Adipose tissue (tissue), 3 donors: ENCODE data around the gene CHRNB1. TPM values are rescaled to one million over a fixed set of nuclear protein-coding genes. Genes with fewer than 3 reads are reported as not detected.
A peak's percentile ranks its signal among the peaks of the same experiment; 100 is the strongest.
"Not testable (repeated sequence)": the region's sequence is repeated elsewhere in the genome, so short reads cannot be mapped to it uniquely, and the experiment has no call there.

Source experiments
- H3K27ac ChIP-seq: one replicate; pipeline ENCODE4 v1.5.1; 2013; ENCODE audit warnings: low read depth, low read length
- WGBS, 3 donors: extraction: QIAGEN DNeasy Blood & Tissue Kit; methylation state at CpG; one replicate each; pipeline ENCODE4 v1.1.7; 2013; 5-methylcytosine and 5-hydroxymethylcytosine counted together
- polyA plus RNA-seq, 3 donors: library from polyadenylated mRNA; stranded (reverse); fragments of 200-250 nt; gene quantifications; one replicate each; pipeline ENCODE4 v1.2.3, GENCODE V29; 2013
- donor health status: healthy with polysubstance abuse.
- donor health status: Bipolar disorder and iron deficiency.
- donor health status: healthy.

CHRNB1 gene
- polyA plus RNA-seq, 3 donors: 5.0 to 14.2 (median 12.7) TPM

DNA sequence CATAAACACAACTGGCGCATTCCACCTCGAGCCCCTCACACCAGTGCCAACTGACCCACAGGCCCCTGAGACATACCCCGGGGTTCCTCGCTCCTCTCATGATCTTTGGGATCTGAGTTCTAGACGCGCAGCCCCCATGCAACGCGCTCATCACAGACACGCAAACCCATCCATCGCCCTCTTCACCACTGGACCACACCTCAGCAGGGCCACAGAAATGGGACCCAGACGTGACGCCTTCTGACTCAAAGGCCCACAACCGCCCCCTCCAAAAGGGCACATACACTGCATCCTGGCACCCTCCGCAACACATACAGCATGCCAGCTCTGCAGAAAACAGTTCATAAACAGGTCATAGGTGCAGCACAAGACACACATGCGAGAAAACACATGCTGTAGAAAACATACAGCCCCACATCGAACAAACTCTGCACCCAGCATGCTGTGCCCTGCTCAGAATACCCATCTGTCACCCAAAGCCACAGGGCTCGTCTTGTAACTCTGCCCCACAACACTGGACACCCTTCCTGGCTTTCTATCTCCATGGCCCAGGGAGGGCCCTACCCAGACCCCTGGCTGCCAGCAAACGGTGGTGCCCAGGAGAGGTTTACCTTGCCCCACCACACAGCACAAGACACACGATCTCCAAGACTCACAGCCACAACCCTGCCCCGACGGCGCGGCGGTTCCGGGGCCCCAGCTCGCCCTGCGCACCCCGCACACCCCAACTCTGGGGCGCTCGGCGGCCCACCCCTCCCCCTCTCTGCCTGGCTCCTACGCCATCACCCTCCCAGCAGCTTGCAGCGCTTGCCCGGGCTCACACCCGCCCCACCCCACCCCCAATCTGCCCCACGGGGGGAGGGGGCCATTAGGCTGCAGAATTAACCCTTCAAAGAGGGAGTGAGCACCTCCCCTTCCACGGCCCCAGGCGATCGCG is 33.7 kb downstream of the CHRNB1 start:
- H3K27ac ChIP-seq: peak overlapping the region; percentile 11
- WGBS, 3 donors: 15 to 23% (median 16%) methylated on average over 36 to 40 of the region's 40 CpGs

DNA sequence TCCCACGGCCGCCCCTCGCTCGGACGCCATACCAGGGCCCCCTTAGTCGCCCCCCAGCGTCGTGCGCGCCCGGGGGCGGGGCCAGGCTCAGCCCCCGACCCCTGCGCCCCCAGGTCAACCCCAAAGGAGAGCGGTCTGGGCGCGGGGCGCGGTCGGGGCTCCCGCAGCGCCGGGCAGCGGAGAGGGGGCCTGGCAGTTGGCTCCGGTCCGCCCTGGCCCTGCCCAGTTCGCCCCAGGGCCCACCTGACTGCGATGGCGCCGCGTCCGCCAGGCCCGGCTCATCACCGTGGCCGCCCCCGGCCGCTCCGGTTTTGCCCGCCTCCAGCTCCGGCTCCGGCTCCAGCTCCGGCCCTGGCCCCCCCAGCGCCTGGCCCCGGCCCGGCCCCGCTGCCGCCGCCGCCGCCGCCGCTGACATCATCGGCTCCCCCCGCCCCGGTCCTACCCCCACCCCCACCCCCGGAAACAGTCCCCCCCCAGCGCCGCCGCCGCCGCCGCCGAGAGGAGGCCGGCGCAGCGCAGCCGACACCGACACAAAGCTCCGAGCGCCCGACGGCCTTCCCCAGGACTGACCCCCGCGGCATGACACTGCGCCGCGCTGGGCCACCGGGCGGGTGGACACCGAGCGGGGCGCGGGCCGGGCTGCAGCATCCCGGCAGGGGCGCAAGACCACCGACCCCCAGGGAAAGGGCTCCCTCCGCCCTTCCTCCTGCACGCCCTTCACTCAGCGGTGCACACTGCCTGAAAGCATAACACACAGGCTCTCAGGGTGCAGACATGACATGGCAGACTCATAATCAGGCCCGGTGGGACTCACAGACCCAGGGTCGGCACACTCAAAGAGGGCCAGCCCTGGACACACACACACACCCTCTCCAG is 34.6 kb downstream of the CHRNB1 start, which contains the start of gene ZBTB4:
TSS of gene ZBTB4 (minus strand) at position 419 of the 876 bp plus-strand sequence. CDS start 12,830 bp downstream, outside the sequence.
- peak within 1 kb of the TSS; percentile 11 for H3K27ac ChIP-seq
- WGBS, 3 donors: 0 to 1% (median 0%) methylated on average over 50 to 92 of the region's 92 CpGs

DNA sequence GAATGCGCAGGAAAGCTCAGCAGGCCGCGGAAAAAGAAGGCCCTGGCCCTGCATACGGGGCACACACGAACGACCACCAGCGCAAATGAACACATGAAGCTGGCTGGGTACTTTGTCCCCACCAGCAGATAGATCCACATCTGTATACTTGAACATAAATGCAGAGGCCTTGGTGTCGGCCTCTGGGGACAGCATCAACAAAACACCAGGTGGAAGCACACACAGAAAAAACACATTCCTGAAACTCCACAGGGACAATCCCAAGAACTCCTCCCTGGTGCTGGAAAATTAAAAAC is 35.2 kb downstream of the CHRNB1 start:
- 4 to 10% (median 9%) methylated on average over 8 of the region's 8 CpGs for WGBS, 3 donors
- H3K27ac ChIP-seq: no peak overlapping the region

DNA sequence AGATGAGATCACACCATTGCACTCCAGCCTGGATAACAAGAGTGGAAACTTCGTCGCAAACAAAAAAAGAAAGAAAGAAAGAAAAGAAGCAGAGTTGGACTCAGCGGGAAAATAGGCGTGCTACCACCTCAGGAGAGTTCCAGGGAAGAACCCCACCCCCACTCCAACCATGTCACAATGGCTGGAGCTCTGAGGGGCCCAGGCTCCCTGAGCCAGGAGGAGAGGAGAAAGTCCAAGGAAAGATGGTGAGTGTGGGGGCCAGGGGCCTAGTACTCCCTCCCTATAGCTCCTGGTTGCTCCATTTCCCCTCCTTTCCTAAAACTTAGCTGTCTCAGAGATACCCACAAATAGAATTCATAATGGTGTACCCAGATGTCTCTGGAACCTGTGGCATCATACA is 36.4 kb downstream of the CHRNB1 start, which contains the start of gene SLC35G6:
TSS of gene SLC35G6 (plus strand) at position 172 of the 400 bp plus-strand sequence. CDS start at position 243, 71 bp downstream.
- not testable (repeated sequence) for H3K27ac ChIP-seq
- 86 to 90% (median 88%) methylated on average over 4 of the region's 4 CpGs for WGBS, 3 donors

DNA sequence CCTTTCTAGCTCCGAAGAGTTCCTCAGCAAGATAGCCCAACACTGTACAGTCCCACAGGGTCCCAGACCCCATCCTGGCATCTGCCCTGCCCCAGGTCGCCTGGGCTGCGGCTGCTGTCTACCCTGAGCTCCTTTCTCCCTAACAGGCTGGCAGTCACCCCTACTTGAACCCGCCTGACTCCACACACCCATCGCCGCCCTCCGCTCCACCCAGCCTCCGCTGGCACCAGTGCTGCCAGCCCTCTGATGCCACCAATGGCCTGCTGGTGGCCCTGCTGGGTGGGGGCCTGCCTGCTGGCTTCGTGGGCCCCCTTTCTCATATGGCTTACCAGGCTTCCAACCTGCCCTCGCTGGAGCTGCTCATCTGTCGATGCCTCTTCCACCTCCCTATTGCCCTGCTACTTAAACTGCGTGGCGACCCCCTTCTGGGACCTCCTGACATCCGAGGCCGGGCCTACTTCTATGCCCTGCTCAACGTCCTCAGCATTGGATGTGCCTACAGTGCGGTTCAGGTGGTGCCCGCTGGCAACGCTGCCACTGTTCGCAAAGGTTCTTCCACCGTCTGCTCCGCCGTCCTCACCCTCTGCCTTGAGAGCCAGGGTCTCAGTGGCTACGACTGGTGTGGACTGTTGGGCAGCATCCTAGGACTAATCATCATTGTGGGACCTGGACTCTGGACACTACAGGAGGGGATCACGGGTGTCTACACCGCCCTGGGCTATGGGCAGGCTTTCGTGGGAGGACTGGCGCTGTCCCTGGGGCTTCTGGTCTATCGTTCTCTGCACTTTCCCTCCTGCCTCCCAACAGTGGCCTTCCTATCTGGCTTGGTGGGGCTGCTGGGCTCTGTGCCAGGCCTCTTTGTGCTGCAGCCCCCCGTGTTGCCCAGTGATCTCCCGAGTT is 37.2 kb downstream of the CHRNB1 start:
- WGBS, 3 donors: 82 to 84% (median 83%) methylated on average over 31 of the region's 31 CpGs
- H3K27ac ChIP-seq: not testable (repeated sequence)

DNA sequence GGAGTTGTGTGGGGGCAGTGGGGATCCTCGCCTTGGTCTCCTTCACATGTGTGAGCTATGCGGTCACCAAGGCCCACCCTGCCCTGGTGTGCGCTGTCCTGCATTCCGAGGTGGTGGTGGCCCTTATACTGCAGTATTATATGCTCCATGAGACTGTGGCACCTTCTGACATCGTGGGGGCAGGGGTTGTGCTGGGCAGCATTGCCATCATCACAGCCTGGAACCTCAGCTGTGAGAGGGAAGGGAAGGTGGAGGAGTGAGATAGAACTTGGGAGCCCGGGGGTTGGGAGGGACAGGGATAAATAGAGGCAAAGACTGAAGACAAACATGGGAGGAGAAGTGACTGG is 37.9 kb downstream of the CHRNB1 start:
- WGBS, 3 donors: 71 to 76% (median 75%) methylated on average over 6 of the region's 6 CpGs

DNA sequence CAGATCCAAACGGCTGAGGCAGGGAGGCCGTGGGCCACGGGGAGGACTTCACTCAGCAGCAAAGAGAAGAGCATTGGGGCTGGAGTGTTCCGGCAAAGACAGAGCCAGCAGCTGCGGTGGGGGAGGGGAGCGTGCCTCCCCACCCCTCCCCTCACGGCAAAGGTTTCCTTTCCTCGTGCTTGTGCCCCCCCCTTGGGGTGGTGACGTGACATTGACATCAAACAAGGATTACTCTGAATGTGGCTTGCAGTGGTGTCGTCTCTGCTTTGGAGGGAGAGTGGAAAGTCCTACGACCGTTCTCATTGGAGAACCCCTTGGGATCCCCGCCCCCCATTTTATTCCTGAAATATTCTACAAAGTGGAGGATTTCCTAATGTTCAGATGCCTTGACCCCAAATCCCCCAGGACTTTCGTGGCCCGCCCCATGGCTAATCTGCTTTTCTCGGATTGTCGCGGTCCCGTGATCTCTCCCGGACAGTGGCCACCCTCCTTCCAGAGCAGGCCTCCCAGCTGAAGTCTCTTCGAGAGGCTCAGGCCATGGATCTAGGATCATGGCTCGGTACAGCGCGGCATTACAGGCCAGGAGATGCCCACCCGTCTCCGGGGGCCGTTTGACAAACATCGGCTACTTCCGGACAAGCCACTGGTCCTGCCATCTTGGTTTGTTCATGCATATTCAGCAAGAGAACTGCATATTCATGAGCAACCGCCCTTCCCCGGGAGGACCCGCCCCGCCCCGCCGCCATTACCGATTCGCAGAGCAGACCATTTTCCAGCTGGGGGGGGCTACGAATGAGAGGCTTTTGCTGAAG is 38.6 kb downstream of the CHRNB1 start:
- H3K27ac ChIP-seq: peak overlapping the region; percentile 99
- 0 to 1% (median 1%) methylated on average over 38 of the region's 38 CpGs for WGBS, 3 donors

More for the DNA sequence above, 37.9 kb downstream of the CHRNB1 start:
- not testable (repeated sequence) for H3K27ac ChIP-seq

DNA sequence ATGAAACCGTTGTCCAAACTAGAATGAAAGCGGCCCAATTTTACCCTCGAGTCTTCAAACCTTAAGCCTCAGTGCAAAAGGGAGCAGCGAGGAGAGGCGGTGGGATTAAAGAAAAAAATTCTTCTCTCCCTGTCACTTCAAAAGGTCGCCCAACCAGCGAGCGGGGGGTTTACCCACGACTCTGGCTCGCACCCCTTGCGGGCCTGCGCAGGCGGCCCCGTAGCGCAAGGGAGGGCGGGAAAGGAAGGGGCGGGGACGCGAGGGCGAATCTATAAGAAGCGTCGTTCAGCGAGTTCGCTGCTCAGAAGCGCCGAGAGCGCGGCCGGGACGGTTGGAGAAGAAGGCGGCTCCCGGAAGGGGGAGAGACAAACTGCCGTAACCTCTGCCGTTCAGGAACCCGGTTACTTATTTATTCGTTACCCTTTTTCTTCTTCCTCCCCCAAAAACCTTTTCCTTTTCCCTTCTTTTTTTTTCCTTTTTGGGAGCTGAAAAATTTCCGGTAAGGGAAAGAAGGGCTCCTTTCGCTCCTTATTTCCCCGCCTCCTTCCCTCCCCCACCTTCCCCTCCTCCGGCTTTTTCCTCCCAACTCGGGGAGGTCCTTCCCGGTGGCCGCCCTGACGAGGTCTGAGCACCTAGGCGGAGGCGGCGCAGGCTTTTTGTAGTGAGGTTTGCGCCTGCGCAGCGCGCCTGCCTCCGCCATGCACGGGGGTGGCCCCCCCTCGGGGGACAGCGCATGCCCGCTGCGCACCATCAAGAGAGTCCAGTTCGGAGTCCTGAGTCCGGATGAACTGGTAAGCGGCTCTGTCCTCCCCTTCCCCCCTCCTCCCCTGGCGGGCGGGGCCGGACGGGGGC is 39.4 kb downstream of the CHRNB1 start, which contains the start of gene POLR2A:
TSS of gene POLR2A (plus strand) at position 300 of the 852 bp plus-strand sequence.
- 0 to 1% (median 1%) methylated on average over 47 to 63 of the region's 64 CpGs for WGBS, 3 donors
- H3K27ac ChIP-seq: peak within 1 kb of the TSS; percentile 99

DNA sequence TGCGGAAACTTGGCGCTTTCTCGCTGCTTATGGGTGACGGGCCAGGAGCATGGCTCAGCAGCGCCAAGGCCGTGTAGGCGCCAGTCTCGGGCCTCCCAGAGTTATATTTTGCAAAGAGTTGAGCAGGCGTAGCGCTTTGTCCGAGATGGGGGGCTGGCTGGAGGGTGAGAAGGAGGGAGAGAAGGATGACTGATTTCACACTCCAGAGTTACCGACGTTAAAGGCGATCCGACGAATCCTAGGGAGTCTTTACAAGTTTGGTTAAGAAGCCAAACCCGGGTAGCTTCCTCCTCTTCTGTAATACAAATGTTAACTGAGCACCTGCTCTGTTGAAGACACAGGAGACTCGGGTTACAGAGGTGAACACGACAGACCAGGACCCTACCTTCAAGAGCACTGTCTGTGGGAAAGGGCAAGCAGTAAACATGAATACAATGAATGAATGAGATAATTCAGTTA is 40.1 kb downstream of the CHRNB1 start:
- 0 to 1% (median 0%) methylated on average over 19 of the region's 19 CpGs for WGBS, 3 donors
- H3K27ac ChIP-seq: no peak overlapping the region

DNA sequence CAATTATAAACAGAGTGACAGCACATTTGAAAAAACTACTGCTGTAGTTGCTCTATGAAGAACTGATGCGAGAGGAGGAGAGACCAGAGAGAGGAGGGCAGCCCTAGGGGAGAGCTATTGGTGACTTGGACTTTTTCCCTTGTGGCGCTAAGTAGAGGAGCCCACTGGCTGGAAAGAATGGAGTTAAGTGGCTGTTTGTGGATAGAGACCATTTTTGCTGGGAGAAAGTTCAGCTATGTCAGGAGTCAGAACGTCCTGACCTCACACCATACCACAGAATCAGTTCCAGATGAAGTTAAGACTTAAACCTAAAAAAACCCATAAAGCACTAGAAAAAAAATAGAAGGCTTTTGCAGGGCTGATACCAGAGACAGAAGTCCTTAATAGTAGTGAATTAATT is 41.3 kb downstream of the CHRNB1 start:
- WGBS, 3 donors: 31 to 47% (median 46%) methylated on average over 3 of the region's 3 CpGs
- no peak overlapping the region for H3K27ac ChIP-seq

DNA sequence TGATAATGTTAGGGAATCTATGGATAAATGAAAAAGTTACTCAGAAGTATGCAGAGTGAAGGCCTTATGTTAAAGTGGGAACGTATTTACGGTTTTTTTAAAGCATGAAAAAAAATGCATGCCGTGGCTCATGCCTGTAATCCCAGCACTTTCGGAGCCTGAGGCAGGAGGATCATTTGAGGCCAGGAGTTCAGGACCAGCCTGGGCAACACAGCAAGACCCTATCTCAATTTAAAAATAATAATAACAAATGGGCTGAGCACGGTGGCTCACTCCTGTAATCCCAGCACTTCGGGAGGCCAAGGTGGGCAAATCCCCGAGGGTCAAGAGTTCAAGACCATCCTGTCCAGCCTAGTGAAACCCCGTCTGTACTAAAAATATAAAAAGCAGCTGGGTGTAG is 45.3 kb downstream of the CHRNB1 start:
- H3K27ac ChIP-seq: no peak overlapping the region
- 74 to 78% (median 77%) methylated on average over 8 of the region's 8 CpGs for WGBS, 3 donors

DNA sequence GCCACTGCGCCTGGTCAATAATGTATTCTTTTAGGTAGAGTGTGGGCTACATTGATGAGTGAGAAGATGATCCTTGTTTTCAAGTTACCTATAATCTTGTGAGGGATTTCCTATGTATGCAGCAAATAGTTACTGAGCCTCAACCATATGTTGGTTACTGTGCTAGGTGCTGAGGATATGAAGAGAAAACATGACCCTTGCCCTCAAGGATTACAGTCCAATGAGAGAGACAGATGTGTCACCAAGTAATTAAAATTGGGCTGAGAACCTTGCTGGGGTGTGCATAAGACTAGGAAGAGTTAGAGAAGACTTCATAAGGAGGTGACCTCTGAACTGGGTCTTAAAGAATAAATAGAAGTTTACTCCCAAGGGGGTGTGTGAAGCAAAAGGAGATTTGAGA is 46.7 kb downstream of the CHRNB1 start:
- WGBS, 3 donors: 97 to 100% (median 98%) methylated on average over 1 of the region's 1 CpG
- H3K27ac ChIP-seq: no peak overlapping the region

DNA sequence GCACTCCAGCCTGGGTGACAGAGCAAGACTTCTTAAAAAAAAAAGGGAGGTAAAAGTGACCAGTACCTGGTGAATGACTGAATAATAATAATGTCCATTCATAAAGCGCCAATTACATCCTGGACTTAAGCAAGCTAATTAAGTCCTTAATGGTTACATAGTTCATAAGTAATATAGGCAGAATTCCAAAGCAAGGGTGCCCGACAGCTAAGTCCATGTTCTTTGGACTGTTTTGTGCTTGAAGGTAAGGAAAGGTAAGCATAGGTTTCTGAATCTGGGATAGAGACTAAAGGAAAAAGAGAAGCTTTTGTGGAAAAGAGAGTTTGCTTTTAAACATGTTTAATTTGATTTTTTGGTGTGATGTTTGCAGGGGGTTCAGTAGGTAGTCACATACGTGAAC is 49.1 kb downstream of the CHRNB1 start:
- no peak overlapping the region for H3K27ac ChIP-seq
- WGBS, 3 donors: 85 to 92% (median 91%) methylated on average over 3 of the region's 3 CpGs

DNA sequence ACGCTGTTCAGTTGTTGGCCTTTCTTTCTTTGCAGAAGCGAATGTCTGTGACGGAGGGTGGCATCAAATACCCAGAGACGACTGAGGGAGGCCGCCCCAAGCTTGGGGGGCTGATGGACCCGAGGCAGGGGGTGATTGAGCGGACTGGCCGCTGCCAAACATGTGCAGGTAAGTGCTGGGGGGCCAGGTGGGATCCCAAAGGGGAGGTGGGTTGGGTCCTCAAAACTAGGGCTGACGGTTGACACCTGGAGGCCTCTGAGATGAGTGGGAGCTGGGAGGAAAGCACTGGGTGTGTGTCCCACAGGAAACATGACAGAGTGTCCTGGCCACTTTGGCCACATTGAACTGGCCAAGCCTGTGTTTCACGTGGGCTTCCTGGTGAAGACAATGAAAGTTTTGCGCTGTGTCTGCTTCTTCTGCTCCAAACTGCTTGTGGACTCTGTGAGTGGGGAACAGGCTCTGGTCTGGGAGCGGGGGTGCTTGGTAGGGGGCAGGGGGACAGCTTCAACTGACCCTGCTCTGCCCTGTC is 51.1 kb downstream of the CHRNB1 start:
- no peak overlapping the region for H3K27ac ChIP-seq
- WGBS, 3 donors: 82 to 89% (median 85%) methylated on average over 12 of the region's 12 CpGs

DNA sequence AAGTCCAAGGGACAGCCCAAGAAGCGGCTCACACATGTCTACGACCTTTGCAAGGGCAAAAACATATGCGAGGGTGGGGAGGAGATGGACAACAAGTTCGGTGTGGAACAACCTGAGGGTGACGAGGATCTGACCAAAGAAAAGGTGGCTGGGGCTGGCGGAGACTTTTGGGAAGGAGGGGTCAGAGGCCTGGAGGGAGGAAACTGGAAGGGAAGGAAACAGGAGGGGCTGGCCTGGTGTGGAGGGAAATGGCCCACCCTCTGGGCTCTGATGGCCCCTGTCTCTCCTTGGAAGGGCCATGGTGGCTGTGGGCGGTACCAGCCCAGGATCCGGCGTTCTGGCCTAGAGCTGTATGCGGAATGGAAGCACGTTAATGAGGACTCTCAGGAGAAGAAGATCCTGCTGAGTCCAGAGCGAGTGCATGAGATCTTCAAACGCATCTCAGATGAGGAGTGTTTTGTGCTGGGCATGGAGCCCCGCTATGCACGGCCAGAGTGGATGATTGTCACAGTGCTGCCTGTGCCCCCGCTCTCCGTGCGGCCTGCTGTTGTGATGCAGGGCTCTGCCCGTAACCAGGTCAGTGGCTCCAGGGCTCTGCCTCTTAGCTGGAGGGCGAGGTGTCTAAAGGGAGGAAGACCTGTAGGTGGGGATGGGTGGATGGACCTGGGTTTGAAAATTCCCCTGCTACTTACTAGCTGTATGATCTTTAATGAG is 51.8 kb downstream of the CHRNB1 start:
- no peak overlapping the region for H3K27ac ChIP-seq
- WGBS, 3 donors: 78 to 85% (median 84%) methylated on average over 20 of the region's 20 CpGs

DNA sequence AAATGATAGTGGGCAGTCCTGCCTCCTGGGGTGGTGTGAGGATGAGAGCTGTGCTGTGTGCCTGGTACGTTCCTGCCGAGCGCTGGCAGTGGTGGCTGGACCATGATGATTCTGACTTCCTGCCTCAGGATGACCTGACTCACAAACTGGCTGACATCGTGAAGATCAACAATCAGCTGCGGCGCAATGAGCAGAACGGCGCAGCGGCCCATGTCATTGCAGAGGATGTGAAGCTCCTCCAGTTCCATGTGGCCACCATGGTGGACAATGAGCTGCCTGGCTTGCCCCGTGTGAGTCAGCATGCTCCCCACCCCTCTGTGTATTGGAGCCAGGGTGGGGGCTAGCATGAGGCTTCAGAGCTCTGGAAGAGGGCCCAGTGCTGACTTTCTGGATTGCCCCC is 52.4 kb downstream of the CHRNB1 start:
- H3K27ac ChIP-seq: no peak overlapping the region
- 79 to 92% (median 79%) methylated on average over 10 of the region's 10 CpGs for WGBS, 3 donors
